CD4-positive, alpha-beta T cell (primary cell): Measurements from ENCODE around the gene RNF150. TPM values are rescaled to one million over a fixed set of nuclear protein-coding genes. Genes with fewer than 3 reads are reported as not detected.

Experiments used
- ATAC-seq: fragments of 200-7000 bp; cut with Tn5 transposase; one replicate; pipeline ENCODE4 v1.10.0; 2022; ENCODE audit warnings: mild to moderate bottlenecking; ENCODE audit not compliant: poor library complexity
- CTCF ChIA-PET: fragments of 350-600 bp; sonication (Branson Sonifier 250); formaldehyde crosslinking; loops from one replicate; lab custom pipeline; 2021; ENCODE audit warnings: antibody characterized with exemption, inconsistent platforms; lab: Charles Lee
- POLR2A ChIA-PET: fragments of 350-600 bp; sonication (Branson Sonifier 250); formaldehyde crosslinking; loops from one replicate; lab custom pipeline; 2021; ENCODE audit warnings: antibody characterized with exemption, inconsistent platforms; lab: Charles Lee
- DNase-seq, 14 experiments: peaks; one replicate each; pipeline ENCODE4 v3.0.0-alpha.2; 2013 to 2020; ENCODE audit warnings: mixed read lengths in 2 of 14
- H3K27ac ChIP-seq, 2 donors: one replicate each; pipeline versions ENCODE4 v1.5.1 to v1.7.0; 2013; ENCODE audit warnings: low read length in 2 of 2, low read depth in 1 of 2, mild to moderate bottlenecking in 1 of 2
- H3K27me3 ChIP-seq, 2 experiments: 1 replicate in 1 of 2; 2 replicates in 1 of 2; pipeline versions ENCODE4 v1.6.1 to v1.7.0; 2013; ENCODE audit warnings: low read length in 2 of 2, control low read depth in 1 of 2, mild to moderate bottlenecking in 1 of 2, moderate library complexity in 1 of 2; ENCODE audit not compliant: insufficient read depth in 2 of 2, control insufficient read depth in 1 of 2
- H3K36me3 ChIP-seq: one replicate; pipeline ENCODE4 v1.6.1; 2013; ENCODE audit warnings: low read length, control low read depth; ENCODE audit not compliant: insufficient read depth
- H3K4me1 ChIP-seq: one replicate; pipeline ENCODE4 v1.6.1; 2013; ENCODE audit warnings: low read length, control low read depth; ENCODE audit not compliant: insufficient read depth
- H3K4me3 ChIP-seq: one replicate; pipeline ENCODE4 v1.5.1; 2013; ENCODE audit warnings: mild to moderate bottlenecking, low read length, moderate library complexity
- H3K9me3 ChIP-seq, 2 experiments: 1 replicate in 1 of 2; 2 replicates in 1 of 2; pipeline versions ENCODE4 v1.6.1 to v1.7.0; 2013; ENCODE audit warnings: low read length in 2 of 2, mild to moderate bottlenecking in 2 of 2, control low read depth in 1 of 2, moderate library complexity in 1 of 2; ENCODE audit not compliant: control insufficient read depth in 1 of 2, insufficient read depth in 1 of 2
- H3K27ac Mint-ChIP-seq: one replicate; pipeline ENCODE4 v1.8.0; 2020; ENCODE audit warnings: mixed read lengths
- H3K27me3 Mint-ChIP-seq: one replicate; pipeline ENCODE4 v1.8.0; 2021; ENCODE audit warnings: mixed read lengths
- H3K36me3 Mint-ChIP-seq: one replicate; pipeline ENCODE4 v1.8.0; 2021; ENCODE audit warnings: low read depth, mixed read lengths
- H3K4me1 Mint-ChIP-seq: one replicate; pipeline ENCODE4 v1.8.0; 2021; ENCODE audit warnings: low read depth, mixed read lengths
- H3K4me3 Mint-ChIP-seq: one replicate; pipeline ENCODE4 v1.8.0; 2020; ENCODE audit warnings: mild to moderate bottlenecking, mixed read lengths
- H3K9me3 Mint-ChIP-seq: one replicate; pipeline ENCODE4 v1.8.0; 2020; ENCODE audit warnings: mixed read lengths
- intact Hi-C, 2 experiments: fragments of 100-400 bp; cut with DNase I in 1 of 2; cut with micrococcal nuclease in 1 of 2; formaldehyde crosslinking; loops; one replicate each; pipeline versions ENCODE4 v1.15.1 to v1.9.0; 2023 to 2025; cut with DNase I, micrococcal nuclease
- total RNA-seq, 174 experiments: library from RNA in 2 of 174; stranded (reverse) in 2 of 174; gene quantifications; one replicate each; pipeline ENCODE4 v1.2.3 and lab custom pipeline; 2021 to 2026
- TF ChIP-seq, protein P1 (sequence below): fragments of 200-600 bp; IDR thresholded peaks from one replicate; pipeline ENCODE4 v1.8.0; 2022; ENCODE audit warnings: antibody characterized with exemption, mild to moderate bottlenecking

The RNF150 gene
- total RNA-seq, 2 experiments from 2014 or later: not detected

DNA sequence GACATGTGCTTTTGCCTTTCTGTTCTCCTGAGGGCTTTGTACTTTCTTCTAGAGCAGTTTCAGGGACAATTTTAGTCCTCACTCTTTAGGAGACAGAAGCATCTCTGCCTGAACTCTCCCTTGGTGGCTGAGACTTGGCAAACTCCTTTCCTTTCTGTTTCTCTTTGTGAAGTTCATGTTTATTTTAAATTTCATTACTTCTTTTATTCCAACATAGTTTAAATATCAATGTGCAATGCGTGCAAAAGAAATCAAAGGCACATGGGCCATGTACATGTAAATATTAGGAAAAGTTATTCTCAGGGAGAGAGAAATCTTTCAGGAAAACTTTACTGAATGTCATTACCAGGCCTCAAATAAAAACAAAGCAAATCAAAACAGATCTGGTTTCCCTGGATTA is 177.6 kb downstream of the RNF150 start:
- H3K27me3 ChIP-seq: no peaks in the 10 kb centered on the region
- Mint-ChIP-seq H3K27me3 (no peaks in the 10 kb centered on the region), H3K4me1 (no peaks in the 10 kb centered on the region), H3K36me3 (no peaks in the 10 kb centered on the region), H3K4me3 (no peak overlapping the region), H3K27ac (no peak overlapping the region), H3K9me3 (no peaks in the 10 kb centered on the region)
- DNase-seq (no peak), ATAC-seq (no peak)
- CTCF ChIA-PET: no interaction called here
- H3K4me1 ChIP-seq: no peaks in the 10 kb centered on the region
- POLR2A ChIA-PET: no interaction called here
- no peak overlapping the region for H3K27ac ChIP-seq
- intact Hi-C loops: no loop called here
- no peaks in the 10 kb centered on the region for H3K9me3 ChIP-seq
- TF ChIP-seq, protein P1, sequence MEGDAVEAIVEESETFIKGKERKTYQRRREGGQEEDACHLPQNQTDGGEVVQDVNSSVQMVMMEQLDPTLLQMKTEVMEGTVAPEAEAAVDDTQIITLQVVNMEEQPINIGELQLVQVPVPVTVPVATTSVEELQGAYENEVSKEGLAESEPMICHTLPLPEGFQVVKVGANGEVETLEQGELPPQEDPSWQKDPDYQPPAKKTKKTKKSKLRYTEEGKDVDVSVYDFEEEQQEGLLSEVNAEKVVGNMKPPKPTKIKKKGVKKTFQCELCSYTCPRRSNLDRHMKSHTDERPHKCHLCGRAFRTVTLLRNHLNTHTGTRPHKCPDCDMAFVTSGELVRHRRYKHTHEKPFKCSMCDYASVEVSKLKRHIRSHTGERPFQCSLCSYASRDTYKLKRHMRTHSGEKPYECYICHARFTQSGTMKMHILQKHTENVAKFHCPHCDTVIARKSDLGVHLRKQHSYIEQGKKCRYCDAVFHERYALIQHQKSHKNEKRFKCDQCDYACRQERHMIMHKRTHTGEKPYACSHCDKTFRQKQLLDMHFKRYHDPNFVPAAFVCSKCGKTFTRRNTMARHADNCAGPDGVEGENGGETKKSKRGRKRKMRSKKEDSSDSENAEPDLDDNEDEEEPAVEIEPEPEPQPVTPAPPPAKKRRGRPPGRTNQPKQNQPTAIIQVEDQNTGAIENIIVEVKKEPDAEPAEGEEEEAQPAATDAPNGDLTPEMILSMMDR: no peak
- H3K4me3 ChIP-seq: no peak overlapping the region
- H3K36me3 ChIP-seq: no peaks in the 10 kb centered on the region

GRCh38 chr4:140952717-140953116 is 180.6 kb downstream of the RNF150 start:
- Mint-ChIP-seq H3K36me3 (no peaks in the 10 kb centered on the region), H3K27ac (no peak overlapping the region), H3K27me3 (no peaks in the 10 kb centered on the region), H3K9me3 (no peaks in the 10 kb centered on the region), H3K4me1 (no peaks in the 10 kb centered on the region), H3K4me3 (no peak overlapping the region)
- Histone ChIP-seq H3K27me3 (no peaks in the 10 kb centered on the region), H3K27ac (no peak overlapping the region), H3K36me3 (no peaks in the 10 kb centered on the region), H3K4me1 (no peaks in the 10 kb centered on the region), H3K4me3 (no peak overlapping the region), H3K9me3 (no peaks in the 10 kb centered on the region)
- POLR2A ChIA-PET: no interaction called here
- TF ChIP-seq, protein P1: no peak
- intact Hi-C loops: no loop called here
- DNase-seq (no peak), ATAC-seq (no peak)
- CTCF ChIA-PET: no interaction called here

DNA sequence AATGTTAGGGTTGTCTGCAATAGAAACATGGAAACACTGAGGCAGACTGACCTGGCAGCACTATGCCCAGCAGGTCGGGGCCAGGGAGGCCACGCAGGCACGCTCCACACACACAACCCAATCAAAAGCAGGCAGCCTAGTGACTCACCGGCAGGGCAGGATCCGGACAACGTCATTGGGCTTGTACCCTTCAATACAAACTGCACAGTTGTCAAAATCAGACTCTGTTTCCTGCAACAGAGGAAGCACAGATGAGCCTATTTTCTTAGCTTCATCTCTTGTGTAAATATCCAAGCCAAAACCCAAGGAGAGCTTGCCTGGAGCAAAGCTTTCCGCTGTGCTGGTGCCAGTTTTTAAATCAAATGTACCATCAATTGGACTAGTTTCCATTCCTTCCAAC is 185.8 kb downstream of the RNF150 start:
- DNase-seq (no peak), ATAC-seq (no peak)
- Mint-ChIP-seq H3K4me3 (no peak overlapping the region), H3K27ac (no peak overlapping the region), H3K4me1 (no peaks in the 10 kb centered on the region), H3K27me3 (no peaks in the 10 kb centered on the region), H3K9me3 (no peaks in the 10 kb centered on the region), H3K36me3 (no peaks in the 10 kb centered on the region)
- no peaks in the 10 kb centered on the region for H3K27me3 ChIP-seq
- no peaks in the 10 kb centered on the region for H3K4me1 ChIP-seq
- TF ChIP-seq, protein P1: no peak
- ChIA-PET POLR2A (no interaction called here), CTCF (no interaction called here)
- intact Hi-C loops: no loop called here
- H3K36me3 ChIP-seq: no peaks in the 10 kb centered on the region
- no peak overlapping the region for H3K27ac ChIP-seq
- no peaks in the 10 kb centered on the region for H3K9me3 ChIP-seq
- no peak overlapping the region for H3K4me3 ChIP-seq
